Measurements from ENCODE around the gene FOXP1. TPM values are rescaled to one million over a fixed set of nuclear protein-coding genes. Genes with fewer than 3 reads are reported as not detected.

Gene FOXP1
- total RNA-seq, 2 experiments from 2014 or later: 493 to 508 TPM

GRCh38 chr3:71606582-71606981, 23.1 kb upstream of the FOXP1 start:
- H3K4me3 Mint-ChIP-seq: no peak overlapping the region
- DNase-seq (no peak), ATAC-seq (ENCODE audit: poor library complexity) (no peak)
- H3K4me1 Mint-ChIP-seq (ENCODE audit: low read depth): peaks cover 4% of the 10 kb centered on the region
- H3K9me3 Mint-ChIP-seq: peaks cover 11% of the 10 kb centered on the region
- no peaks in the 10 kb centered on the region for H3K27me3 ChIP-seq (ENCODE audit: control insufficient read depth in 1 of 2, insufficient read depth in 2 of 2, low read length in 2 of 2)
- H3K27ac ChIP-seq (ENCODE audit: low read depth in 1 of 2, low read length in 2 of 2): no peak overlapping the region
- no peak for TF ChIP-seq CTCF (IDR thresholded peaks at IDR 0.05)
- ChIA-PET POLR2A (no interaction called here), CTCF (no interaction called here)
- no peak overlapping the region for H3K4me3 ChIP-seq (ENCODE audit: low read length)
- intact Hi-C loops (cut with DNase I, micrococcal nuclease): no loop called here
- no peaks in the 10 kb centered on the region for H3K36me3 ChIP-seq (ENCODE audit: insufficient read depth, low read length)
- peaks cover 20% of the 10 kb centered on the region for H3K36me3 Mint-ChIP-seq (ENCODE audit: low read depth)
- H3K4me1 ChIP-seq (ENCODE audit: insufficient read depth, low read length): no peaks in the 10 kb centered on the region
- peaks cover 3 to 11% of the 10 kb centered on the region in 2 experiments for H3K9me3 ChIP-seq (ENCODE audit: control insufficient read depth in 1 of 2, insufficient read depth in 1 of 2, low read length in 2 of 2)
- no peak overlapping the region for H3K27ac Mint-ChIP-seq
- no peaks in the 10 kb centered on the region for H3K27me3 Mint-ChIP-seq

DNA sequence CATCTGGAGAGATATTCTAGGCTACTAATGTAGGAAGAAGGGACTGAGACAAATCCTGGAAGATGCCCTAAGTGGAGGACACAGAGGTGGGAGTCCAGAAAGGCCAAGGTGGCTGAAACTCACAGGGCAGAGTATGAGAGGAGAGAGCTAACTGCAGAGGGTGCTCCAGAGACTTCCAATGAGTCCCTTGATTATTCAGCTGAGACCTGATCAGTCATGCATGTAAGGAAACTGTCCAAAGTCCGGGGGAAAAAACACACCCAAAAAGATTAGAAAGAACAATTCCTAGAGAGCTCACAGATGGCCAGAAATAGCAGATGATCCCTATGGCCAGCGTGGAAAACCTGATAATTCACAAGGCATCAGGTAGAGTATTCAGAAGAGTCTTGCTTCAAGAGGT, 18.7 kb upstream of the FOXP1 start:
- TF ChIP-seq CTCF (IDR thresholded peaks at IDR 0.05): no peak

GRCh38 chr3:71601811-71602210, 18.3 kb upstream of the FOXP1 start:
- no peak for TF ChIP-seq CTCF (IDR thresholded peaks at IDR 0.05)
- Mint-ChIP-seq H3K27ac (no peak overlapping the region), H3K36me3 (ENCODE audit: low read depth) (peaks cover 14% of the 10 kb centered on the region), H3K27me3 (no peaks in the 10 kb centered on the region), H3K4me1 (ENCODE audit: low read depth) (peaks cover 26% of the 10 kb centered on the region), H3K4me3 (no peak overlapping the region), H3K9me3 (peaks cover 4% of the 10 kb centered on the region)
- intact Hi-C loops (cut with DNase I, micrococcal nuclease): no loop called here
- no peak for DNase-seq
- no peak for ATAC-seq (ENCODE audit: poor library complexity)
- H3K27me3 ChIP-seq (ENCODE audit: control insufficient read depth in 1 of 2, insufficient read depth in 2 of 2, low read length in 2 of 2): no peaks in the 10 kb centered on the region
- POLR2A ChIA-PET: no interaction called here
- CTCF ChIA-PET: no interaction called here
- no peaks in the 10 kb centered on the region for H3K36me3 ChIP-seq (ENCODE audit: insufficient read depth, low read length)
- H3K27ac ChIP-seq (ENCODE audit: low read depth in 1 of 2, low read length in 2 of 2): no peak overlapping the region
- H3K4me3 ChIP-seq (ENCODE audit: low read length): no peak overlapping the region
- no peaks in the 10 kb centered on the region for H3K4me1 ChIP-seq (ENCODE audit: insufficient read depth, low read length)
- H3K9me3 ChIP-seq (ENCODE audit: control insufficient read depth in 1 of 2, insufficient read depth in 1 of 2, low read length in 2 of 2): peaks cover 3 to 5% of the 10 kb centered on the region in 2 experiments

More for the DNA sequence above, 18.7 kb upstream of the FOXP1 start:
- ATAC-seq (ENCODE audit: poor library complexity): no peak
- H3K36me3 Mint-ChIP-seq (ENCODE audit: low read depth): peaks cover 14% of the 10 kb centered on the region
- no peaks in the 10 kb centered on the region for H3K27me3 Mint-ChIP-seq
- no peak overlapping the region for H3K4me3 Mint-ChIP-seq
- no peak overlapping the region for H3K4me3 ChIP-seq (ENCODE audit: low read length)
- H3K4me1 Mint-ChIP-seq (ENCODE audit: low read depth): peaks cover 26% of the 10 kb centered on the region
- intact Hi-C loops (cut with DNase I, micrococcal nuclease): no loop called here
- DNase-seq: no peak
- ChIA-PET POLR2A (no interaction called here), CTCF (no interaction called here)
- no peak overlapping the region for H3K27ac ChIP-seq (ENCODE audit: low read depth in 1 of 2, low read length in 2 of 2)
- H3K27me3 ChIP-seq (ENCODE audit: control insufficient read depth in 1 of 2, insufficient read depth in 2 of 2, low read length in 2 of 2): no peaks in the 10 kb centered on the region
- H3K9me3 ChIP-seq (ENCODE audit: control insufficient read depth in 1 of 2, insufficient read depth in 1 of 2, low read length in 2 of 2): peaks cover 3 to 7% of the 10 kb centered on the region in 2 experiments
- no peak overlapping the region for H3K27ac Mint-ChIP-seq
- H3K9me3 Mint-ChIP-seq: peaks cover 6% of the 10 kb centered on the region
- H3K36me3 ChIP-seq (ENCODE audit: insufficient read depth, low read length): no peaks in the 10 kb centered on the region
- H3K4me1 ChIP-seq (ENCODE audit: insufficient read depth, low read length): no peaks in the 10 kb centered on the region
